CD4-positive, alpha-beta T cell treated with Interleukin-17A for 4 hours (primary cell): Measurements from ENCODE around the gene CD38.
"Not testable (repeated sequence)": the region's sequence is repeated elsewhere in the genome, so short reads cannot be mapped to it uniquely, and the experiment has no call there.

Source experiments
- DNase-seq: peaks from one replicate; pipeline ENCODE4 v3.0.0-alpha.2; 2020; ENCODE audit warnings: mixed read lengths

Gene CD38

GRCh38 chr4:15802497-15802896 lies 24.4 kb downstream of the CD38 start:
- DNase-seq = not testable (repeated sequence)

- DNase-seq = peak; percentile 53
Observed at GRCh38 chr4:15805583-15806517, 27.7 kb downstream of the CD38 start.

- DNase-seq = no peak
Observed at GRCh38 chr4:15809058-15809457, 30.9 kb downstream of the CD38 start.

GRCh38 chr4:15809466-15809865 lies 31.3 kb downstream of the CD38 start:
- no peak for DNase-seq

- no peak for DNase-seq
Observed at GRCh38 chr4:15811703-15812337, 33.7 kb downstream of the CD38 start.

- no peak for DNase-seq
Observed at GRCh38 chr4:15832523-15833451, 54.7 kb downstream of the CD38 start.

GRCh38 chr4:15833801-15834200 lies 55.7 kb downstream of the CD38 start:
- DNase-seq = no peak

GRCh38 chr4:15836362-15836761 lies 58.2 kb downstream of the CD38 start:
- DNase-seq = no peak

GRCh38 chr4:15837591-15837990 lies 59.5 kb downstream of the CD38 start:
- no peak for DNase-seq

GRCh38 chr4:15841194-15841730 lies 63.1 kb downstream of the CD38 start:
- not testable (repeated sequence) for DNase-seq

GRCh38 chr4:15847746-15848145 lies 69.6 kb downstream of the CD38 start:
- no peak for DNase-seq

GRCh38 chr4:15848191-15848842 lies 70.2 kb downstream of the CD38 start:
- DNase-seq = no peak

- DNase-seq = no peak
Observed at GRCh38 chr4:15851969-15852368, 73.8 kb downstream of the CD38 start.

- no peak for DNase-seq
Observed at GRCh38 chr4:15852524-15852923, 74.4 kb downstream of the CD38 start.

- no peak for DNase-seq
Observed at GRCh38 chr4:15853345-15853744, 75.2 kb downstream of the CD38 start.

- no peak for DNase-seq
Observed at GRCh38 chr4:15855804-15856475, 77.8 kb downstream of the CD38 start.

GRCh38 chr4:15861198-15861597 lies 83.1 kb downstream of the CD38 start:
- not testable (repeated sequence) for DNase-seq

- DNase-seq = no peak
Observed at GRCh38 chr4:15864651-15865566, 86.8 kb downstream of the CD38 start.

GRCh38 chr4:15868111-15868510 lies 90.0 kb downstream of the CD38 start:
- no peak for DNase-seq

GRCh38 chr4:15868826-15869413 lies 90.8 kb downstream of the CD38 start:
- DNase-seq = no peak
